ENCODE data around the gene GNGT2. TPM values are rescaled to one million over a fixed set of nuclear protein-coding genes. Genes with fewer than 3 reads are reported as not detected.

GNGT2 gene
- total RNA-seq, 2 donors from 2014 or later: 1.9 to 2.2 TPM

GRCh38 chr17:49230636-49231562 is 20.5 kb upstream of the GNGT2 start, which contains the start of gene PHOSPHO1:
TSS of gene PHOSPHO1 (minus strand) at chr17:49230787. CDS start at chr17:49226691, 4,096 bp downstream.
- intact Hi-C loops (cut with DNase I): loop anchor here in 1 of 2 donors (5.0 kb wide), 1 partner anchor 61 kb away; no protein-coding TSS in a partner anchor
- DNase-seq (peak; percentile 91), ATAC-seq (peak; percentile 97)

- intact Hi-C loops (cut with DNase I): loop anchor here (5.0 to 10.0 kb wide), 4 partner anchors 38 to 65 kb away; no protein-coding TSS in a partner anchor
- ATAC-seq (peak; percentile 12 to 14), DNase-seq (no peak)
These were observed 19.6 kb upstream of the GNGT2 start for GRCh38 chr17:49229805-49230600.

GRCh38 chr17:49229076-49229804 is 18.9 kb upstream of the GNGT2 start:
- DNase-seq: no peak
- intact Hi-C loops (cut with DNase I): loop anchor here (5.0 to 10.0 kb wide), 3 partner anchors 37 to 66 kb away; no protein-coding TSS in a partner anchor
- ATAC-seq: no peak

- peak; percentile 23 to 46 for ATAC-seq
- intact Hi-C loops (cut with DNase I): loop anchor here (5.0 to 10.0 kb wide), 3 partner anchors 35 to 67 kb away; no protein-coding TSS in a partner anchor
- DNase-seq: peak; percentile 83
These were observed 17.3 kb upstream of the GNGT2 start for GRCh38 chr17:49227436-49228261.

GRCh38 chr17:49226771-49227435 is 16.5 kb upstream of the GNGT2 start:
- intact Hi-C loops (cut with DNase I): loop anchor here (5.0 to 10.0 kb wide), 3 partner anchors 35 to 68 kb away; no protein-coding TSS in a partner anchor
- DNase-seq: no peak
- no peak for ATAC-seq

- ATAC-seq: no peak
- DNase-seq: no peak
- intact Hi-C loops (cut with DNase I): loop anchor here (5.0 to 10.0 kb wide), 3 partner anchors 33 to 69 kb away; no protein-coding TSS in a partner anchor
These were observed 15.3 kb upstream of the GNGT2 start for GRCh38 chr17:49225554-49226236.

- intact Hi-C loops (cut with DNase I): loop anchor here (5.0 to 10.0 kb wide), 3 partner anchors 33 to 70 kb away; no protein-coding TSS in a partner anchor
- DNase-seq (no peak), ATAC-seq (no peak)
These were observed 14.6 kb upstream of the GNGT2 start for GRCh38 chr17:49224997-49225337.

- ATAC-seq: peak; percentile 22 to 36
- intact Hi-C loops (cut with DNase I): loop anchor here in 1 of 2 donors (10.0 kb wide), 1 partner anchor 70 kb away; no protein-coding TSS in a partner anchor
- no peak for DNase-seq
These were observed 14.0 kb upstream of the GNGT2 start for GRCh38 chr17:49224198-49224996.

- peak in 1 of 2 donors; percentile 43 for ATAC-seq
- peak; percentile 69 for DNase-seq
- intact Hi-C loops (cut with DNase I): loop anchor here in 1 of 2 donors (10.0 kb wide), 1 partner anchor 71 kb away; no protein-coding TSS in a partner anchor
These were observed 13.3 kb upstream of the GNGT2 start for GRCh38 chr17:49223517-49224197.

GRCh38 chr17:49223168-49223516 is 12.8 kb upstream of the GNGT2 start:
- intact Hi-C loops (cut with DNase I): loop anchor here in 1 of 2 donors (10.0 kb wide), 1 partner anchor 72 kb away; no protein-coding TSS in a partner anchor
- ATAC-seq (no peak), DNase-seq (no peak)

- ATAC-seq: no peak
- intact Hi-C loops (cut with DNase I): loop anchor here in 1 of 2 donors (10.0 kb wide), 1 partner anchor 75 kb away; no protein-coding TSS in a partner anchor
These were observed 9.6 kb upstream of the GNGT2 start for GRCh38 chr17:49219987-49220386.

GRCh38 chr17:49218941-49219913 is 8.9 kb upstream of the GNGT2 start:
- ATAC-seq (peak; percentile 33 to 47), DNase-seq (no peak)
- intact Hi-C loops (cut with DNase I): no loop called here

More at GRCh38 chr17:49219987-49220386, 9.6 kb upstream of the GNGT2 start:
- no peak for DNase-seq

- ATAC-seq (peak; percentile 75 to 77), DNase-seq (peak; percentile 57)
- intact Hi-C loops (cut with DNase I): no loop called here
These were observed 7.5 kb upstream of the GNGT2 start for GRCh38 chr17:49217651-49218413.

Data from left cardiac atrium (tissue), 4 donors.